Esophagus squamous epithelium (tissue), 4 donors: ENCODE results near the gene IFT80.

Experiments used
- POLR2A ChIP-seq, 4 donors: fragments of 450-650 bp; IDR thresholded peaks; one replicate each; pipeline ENCODE4 v1.6.1; 2017; ENCODE audit warnings: antibody characterized with exemption in 4 of 4, mild to moderate bottlenecking in 4 of 4, moderate library complexity in 3 of 4
- TF ChIP-seq, protein P1 (sequence below), 6 experiments: fragments of 450-650 bp in 4 of 6; fragments of 200-600 bp in 2 of 6; sonication (generic) in 2 of 6; IDR thresholded peaks; one replicate each; pipeline ENCODE4 v1.5.1; 2016 to 2019; ENCODE audit warnings: antibody characterized with exemption in 6 of 6, mild to moderate bottlenecking in 4 of 6, moderate library complexity in 4 of 6

DNA sequence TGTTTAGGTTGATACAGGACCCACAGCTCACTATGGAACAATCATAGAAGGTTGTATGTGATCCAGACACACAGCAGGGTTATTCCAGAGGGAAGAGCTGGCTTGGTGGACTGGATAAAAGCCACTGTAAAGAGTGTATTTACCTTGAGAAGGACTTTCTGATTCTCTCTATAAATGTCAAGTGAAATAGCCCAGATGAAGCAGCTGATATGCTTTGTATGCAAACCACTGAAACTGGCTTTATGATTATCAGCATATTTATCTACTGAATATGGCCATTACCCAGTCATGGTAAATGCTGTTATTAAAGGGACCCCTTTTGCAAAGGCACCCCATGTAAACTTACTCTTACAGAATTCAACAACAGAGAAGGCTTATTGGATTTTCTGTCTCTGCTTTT is 145.7 kb downstream of the IFT80 start:
- TF ChIP-seq, protein P1, sequence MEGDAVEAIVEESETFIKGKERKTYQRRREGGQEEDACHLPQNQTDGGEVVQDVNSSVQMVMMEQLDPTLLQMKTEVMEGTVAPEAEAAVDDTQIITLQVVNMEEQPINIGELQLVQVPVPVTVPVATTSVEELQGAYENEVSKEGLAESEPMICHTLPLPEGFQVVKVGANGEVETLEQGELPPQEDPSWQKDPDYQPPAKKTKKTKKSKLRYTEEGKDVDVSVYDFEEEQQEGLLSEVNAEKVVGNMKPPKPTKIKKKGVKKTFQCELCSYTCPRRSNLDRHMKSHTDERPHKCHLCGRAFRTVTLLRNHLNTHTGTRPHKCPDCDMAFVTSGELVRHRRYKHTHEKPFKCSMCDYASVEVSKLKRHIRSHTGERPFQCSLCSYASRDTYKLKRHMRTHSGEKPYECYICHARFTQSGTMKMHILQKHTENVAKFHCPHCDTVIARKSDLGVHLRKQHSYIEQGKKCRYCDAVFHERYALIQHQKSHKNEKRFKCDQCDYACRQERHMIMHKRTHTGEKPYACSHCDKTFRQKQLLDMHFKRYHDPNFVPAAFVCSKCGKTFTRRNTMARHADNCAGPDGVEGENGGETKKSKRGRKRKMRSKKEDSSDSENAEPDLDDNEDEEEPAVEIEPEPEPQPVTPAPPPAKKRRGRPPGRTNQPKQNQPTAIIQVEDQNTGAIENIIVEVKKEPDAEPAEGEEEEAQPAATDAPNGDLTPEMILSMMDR (IDR thresholded peaks at IDR 0.05) = no peak
- no peak for TF ChIP-seq POLR2A (IDR thresholded peaks at IDR 0.05)
